Forelimb muscle (tissue), 1 donor: ENCODE measurements around the gene GRIN3A. TPM values are rescaled to one million over a fixed set of nuclear protein-coding genes. Genes with fewer than 3 reads are reported as not detected.
"Not testable (repeated sequence)": the region's sequence is repeated elsewhere in the genome, so short reads cannot be mapped to it uniquely, and the experiment has no call there.

Experiments used
- DNase-seq: peaks from one replicate; pipeline ENCODE4 v3.0.0-alpha.2; 2013; ENCODE audit warnings: low read depth
- polyA plus RNA-seq: library from polyadenylated mRNA; unstranded; fragments of 120-200 nt; gene quantifications from one replicate; pipeline ENCODE4 v1.2.1, GENCODE V29; 2013; ENCODE audit not compliant: insufficient read length

The GRIN3A gene
- polyA plus RNA-seq, 1 donor: 1.2 TPM

DNA sequence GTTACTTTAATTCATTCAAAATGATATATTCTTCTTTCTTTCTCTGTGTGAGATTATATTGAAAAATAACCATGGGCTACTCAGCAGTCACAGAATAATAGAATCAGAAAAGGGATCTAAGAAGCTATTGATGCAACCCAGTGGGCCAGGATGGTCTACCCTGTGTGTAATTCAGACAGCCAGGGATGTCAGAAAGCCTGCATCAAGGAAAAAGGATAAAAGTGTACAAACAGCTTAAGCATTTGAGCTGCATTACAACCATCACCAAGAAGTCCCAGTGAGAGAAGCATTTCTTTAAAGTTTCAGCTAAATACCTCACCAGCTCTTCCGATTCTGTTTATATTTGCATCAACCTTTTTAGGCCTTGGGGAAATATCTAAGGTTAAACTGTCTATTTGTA lies 105.8 kb downstream of the GRIN3A start:
- DNase-seq: no peak

DNA sequence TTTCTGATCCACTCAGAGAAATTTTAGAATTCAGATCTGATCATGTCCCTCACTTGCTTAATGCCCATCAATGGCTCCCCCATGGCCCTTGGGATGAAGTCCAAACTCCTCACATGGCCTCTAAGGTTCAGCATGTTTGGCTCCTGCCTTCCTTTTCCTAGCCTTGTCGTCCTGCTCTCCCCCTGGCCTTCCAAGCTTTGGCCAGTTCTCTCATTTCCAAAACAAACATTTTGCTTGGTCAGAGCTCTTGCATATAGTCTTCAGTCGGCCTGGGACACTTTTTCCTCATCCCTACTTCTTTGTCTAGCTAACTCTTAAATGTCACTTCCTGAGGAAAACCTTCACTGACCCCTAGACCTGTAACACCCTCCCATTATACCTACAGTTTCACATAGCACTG lies 106.6 kb downstream of the GRIN3A start:
- no peak for DNase-seq

DNA sequence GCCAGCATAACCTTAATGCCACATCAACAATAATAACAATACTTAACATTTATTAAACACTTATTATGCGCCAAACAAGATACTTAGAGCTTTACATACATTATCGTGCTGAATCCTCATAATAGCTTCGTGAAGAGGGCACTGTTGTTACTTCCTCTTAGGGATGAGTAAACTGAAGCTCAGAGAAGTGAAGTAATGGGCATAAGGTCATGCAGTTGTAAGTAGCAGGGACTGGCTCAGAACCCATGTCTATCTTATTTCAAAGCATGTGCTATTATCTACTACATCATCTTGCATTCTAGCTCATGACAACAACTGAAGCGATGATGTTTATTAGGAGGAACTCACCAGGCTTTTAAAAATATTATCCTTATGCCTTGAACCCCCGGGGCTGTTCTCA lies 108.8 kb downstream of the GRIN3A start:
- DNase-seq: no peak

DNA sequence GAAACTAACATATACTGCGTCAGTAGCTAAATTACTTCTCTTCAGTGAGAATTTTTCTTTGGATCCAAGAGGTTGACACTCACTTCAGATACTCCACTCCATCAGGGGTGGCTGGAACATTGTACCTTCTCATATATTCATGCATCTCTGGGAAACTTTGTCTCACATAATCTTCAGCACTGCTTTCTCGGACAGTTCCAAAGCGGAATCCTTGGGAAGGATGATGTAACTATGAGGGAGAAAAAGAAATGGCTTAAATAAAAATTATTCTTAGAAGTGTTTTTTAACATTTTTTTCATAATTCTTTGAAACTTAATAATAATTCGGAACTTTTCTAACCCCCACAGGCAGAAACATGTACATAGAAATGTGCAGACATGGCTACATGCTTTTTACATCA lies 110.3 kb downstream of the GRIN3A start:
- peak; percentile 13 for DNase-seq

DNA sequence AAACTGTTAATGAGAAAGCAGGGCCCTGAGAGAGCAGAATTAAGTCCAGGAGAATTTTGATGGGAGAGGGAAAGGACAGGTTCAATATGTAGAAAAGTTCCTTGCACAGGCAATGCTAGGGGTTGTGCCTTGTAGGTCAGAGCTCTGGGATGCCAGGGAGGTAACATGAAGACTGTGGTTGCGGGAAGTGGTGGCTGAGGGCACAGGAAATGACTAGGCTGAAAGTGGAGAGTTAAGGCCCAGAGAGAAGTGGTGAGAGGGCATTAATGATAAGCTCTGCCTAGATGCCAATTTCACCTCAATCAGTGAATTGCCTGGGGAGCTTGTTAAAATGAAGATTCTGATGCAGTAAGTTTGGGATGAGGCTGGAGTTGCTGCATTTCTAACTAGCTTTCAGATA lies 112.2 kb downstream of the GRIN3A start:
- no peak for DNase-seq

DNA sequence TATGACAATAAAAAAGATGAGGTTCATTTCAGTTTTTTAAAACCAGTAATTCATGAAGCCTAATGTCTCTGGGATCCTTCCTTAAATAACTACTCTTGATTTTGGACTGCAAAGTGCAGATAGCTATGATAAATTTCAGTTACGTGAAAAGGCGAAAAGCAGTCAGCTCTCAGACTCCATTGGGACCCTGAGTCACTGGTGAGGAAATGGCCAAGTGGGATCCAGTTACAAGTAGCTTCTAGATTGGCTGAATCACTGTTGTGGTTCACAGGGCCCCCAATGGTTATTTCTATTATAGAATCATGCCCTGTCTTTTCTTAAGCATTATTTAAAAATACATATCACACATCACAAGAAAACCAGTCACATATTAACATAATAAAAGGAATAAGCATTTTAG lies 112.6 kb downstream of the GRIN3A start:
- no peak for DNase-seq

DNA sequence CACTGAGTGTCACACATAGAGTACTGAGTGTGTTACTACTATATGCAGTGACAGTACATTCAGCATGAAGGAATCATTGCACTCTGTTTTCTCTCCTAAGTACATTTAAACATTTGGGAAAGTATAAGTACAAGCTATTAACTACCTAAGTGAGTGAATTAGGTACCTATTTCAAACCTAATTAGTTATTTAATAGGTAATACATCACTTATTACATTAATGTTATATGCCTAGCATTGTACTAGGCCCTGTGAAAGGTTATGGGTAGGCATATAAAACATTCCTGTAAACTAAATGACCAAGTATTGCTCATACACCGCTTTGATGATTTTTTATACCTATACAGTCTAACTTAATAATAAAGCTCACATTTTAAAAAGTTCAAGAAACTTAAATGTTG lies 118.0 kb downstream of the GRIN3A start:
- no peak for DNase-seq

DNA sequence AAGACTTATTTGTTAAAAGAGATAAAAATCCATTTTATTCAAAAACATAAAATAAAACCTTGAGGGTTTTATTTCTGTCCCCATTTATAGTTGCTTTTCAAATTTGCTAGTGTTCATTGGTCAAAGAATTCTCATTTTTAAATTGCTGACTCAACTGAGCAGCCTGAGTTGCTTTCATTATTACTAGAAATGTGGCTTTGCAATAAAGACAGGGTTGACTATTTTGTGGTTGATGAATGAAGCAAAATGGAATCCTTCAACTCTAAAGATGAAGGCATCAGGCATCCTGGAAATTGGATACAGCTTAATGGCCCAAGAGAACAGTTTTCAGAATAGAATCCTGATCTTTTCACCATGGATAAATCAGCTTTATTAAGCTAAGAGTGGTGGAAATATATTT lies 119.7 kb downstream of the GRIN3A start:
- no peak for DNase-seq

DNA sequence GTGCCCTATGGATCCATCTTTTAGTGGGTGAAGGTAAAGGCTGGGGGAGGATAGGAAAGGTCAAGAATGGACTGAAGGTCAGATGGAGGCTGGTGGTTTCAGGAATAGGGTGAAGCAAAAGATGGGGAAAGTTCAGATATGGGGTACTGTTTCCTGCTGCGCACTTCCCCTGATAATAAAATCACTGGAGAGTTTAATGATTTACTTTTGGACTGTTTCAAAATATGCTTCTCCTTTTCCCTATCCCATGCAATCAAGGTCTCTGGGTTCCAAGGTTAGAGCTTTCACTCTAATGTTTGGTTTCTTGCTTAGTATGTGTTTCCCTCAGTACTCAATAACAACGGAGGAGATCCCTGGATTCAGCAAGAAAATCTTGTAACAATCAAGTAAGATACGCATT lies 132.9 kb downstream of the GRIN3A start:
- no peak for DNase-seq

DNA sequence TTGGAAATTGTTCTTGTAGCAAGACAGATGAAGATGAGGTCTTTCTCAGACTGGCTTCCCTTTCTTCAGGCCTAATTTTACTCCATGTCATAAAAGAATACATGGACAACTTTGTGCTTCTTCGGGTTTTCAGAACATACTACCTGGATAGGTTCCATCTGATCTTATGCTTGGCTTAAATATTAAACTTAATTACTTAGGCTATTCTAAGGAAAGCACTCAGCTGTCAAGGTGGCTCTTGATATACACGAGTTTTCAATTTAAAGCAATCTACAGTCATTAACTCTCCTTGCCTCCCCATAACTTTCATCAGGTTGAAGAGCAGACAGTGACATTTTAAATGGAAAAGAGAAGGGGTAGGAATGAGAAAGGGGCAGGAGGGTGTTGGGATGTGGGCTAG lies 134.2 kb downstream of the GRIN3A start:
- DNase-seq: no peak

DNA sequence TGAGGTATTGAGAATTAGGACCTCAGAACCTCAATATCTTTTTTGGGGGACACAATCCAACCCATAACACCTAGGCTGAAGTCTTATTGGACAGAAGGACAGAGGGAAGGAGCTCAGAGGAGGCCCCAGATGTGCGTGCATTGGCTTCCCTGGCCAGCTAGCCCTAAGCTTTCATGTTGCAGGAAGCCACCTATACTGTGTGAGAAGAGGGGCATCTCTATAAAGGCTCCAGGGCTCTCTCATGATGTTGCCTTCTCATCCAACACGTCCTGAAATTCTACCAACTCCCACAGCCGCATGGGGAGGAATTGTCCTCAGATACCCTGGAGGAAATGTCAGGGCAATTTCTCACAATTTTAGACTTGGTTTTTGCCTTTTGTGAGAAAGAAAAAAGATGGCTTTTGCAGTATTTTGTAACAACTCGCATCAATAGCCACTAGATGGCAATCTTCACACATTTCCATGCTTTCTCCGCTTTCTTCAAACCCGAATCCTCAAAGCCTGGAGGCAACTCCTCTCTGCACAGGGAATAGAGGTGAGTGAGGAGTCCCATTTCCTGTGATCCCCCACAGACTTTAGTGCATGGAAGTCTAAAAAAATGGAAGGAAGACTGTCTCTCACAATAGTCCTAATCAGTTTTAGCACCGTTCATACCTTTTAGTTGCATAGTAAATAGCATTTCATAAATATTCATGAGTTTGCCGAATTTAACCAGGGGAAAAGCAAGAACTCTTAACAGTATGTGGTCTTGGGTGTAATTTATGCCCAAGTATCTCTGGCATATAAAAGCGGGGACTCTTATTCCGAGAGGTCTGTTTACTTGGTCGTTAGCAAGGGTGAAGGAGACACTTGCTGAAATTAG lies 136.3 kb downstream of the GRIN3A start:
- peak; percentile 26 for DNase-seq

DNA sequence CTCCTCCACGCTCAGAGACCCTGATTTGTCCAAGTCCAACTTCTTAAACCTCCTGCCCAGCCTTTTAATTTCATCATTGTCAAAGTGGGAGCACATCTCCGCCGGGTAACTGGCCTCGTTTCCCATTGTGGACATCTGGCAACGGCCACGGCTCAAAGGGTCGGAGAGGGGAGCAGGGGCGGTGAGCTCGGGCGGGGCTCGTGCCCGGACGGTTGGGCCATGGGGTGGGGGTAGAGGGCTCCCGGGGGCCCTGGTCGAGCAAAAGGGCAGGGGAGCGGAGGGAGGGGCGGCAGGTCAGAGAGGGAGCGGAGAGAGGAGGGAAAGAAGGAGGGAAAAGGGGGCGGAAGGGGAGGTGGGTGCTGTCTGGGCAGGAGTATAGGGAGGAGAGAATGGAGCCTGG lies 143.7 kb downstream of the GRIN3A start, which contains the start of gene PPP3R2:
Gene PPP3R2 (minus strand): TSS at position 174 of the 400 bp plus-strand sequence. CDS start 48 bp downstream, at position 126.
- no peak for DNase-seq

DNA sequence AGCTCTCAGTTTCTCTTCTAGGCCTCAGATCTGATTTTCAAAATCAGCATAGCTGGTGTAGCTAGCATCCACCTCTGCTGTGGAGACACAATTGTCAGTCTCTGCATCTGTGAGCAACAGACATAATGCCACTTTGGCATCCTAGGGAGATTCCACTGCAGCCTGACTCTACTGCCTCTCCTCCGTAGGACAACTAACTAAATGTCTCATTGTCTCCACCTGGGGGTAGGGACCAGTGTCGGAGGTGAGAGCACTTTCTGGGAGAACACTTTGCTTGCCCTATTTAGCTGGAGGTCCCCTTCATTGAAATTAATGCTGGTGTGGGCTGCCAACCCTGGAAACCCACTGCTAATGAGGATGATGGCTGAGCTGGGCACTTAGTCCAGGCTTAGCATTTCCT lies 145.1 kb downstream of the GRIN3A start:
- no peak for DNase-seq

DNA sequence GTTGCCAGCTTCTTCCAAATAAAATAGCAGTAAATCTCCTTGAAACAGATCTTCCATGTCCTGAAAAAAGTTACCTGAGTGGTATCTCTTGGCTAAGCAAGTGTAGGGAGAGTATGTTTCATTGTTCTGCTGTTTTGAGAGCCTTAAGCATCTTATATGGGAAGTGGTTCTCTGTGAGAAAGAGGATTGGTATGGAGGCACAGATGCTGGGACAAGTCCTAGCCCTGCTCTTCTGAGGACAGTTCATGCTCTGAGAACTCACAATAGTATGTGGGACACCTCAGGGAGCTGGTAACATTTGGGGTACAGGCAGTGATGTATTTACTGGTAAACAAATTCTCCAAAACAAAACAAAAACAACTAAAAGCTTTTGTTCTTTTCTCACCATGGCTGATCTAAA lies 145.7 kb downstream of the GRIN3A start:
- no peak for DNase-seq

DNA sequence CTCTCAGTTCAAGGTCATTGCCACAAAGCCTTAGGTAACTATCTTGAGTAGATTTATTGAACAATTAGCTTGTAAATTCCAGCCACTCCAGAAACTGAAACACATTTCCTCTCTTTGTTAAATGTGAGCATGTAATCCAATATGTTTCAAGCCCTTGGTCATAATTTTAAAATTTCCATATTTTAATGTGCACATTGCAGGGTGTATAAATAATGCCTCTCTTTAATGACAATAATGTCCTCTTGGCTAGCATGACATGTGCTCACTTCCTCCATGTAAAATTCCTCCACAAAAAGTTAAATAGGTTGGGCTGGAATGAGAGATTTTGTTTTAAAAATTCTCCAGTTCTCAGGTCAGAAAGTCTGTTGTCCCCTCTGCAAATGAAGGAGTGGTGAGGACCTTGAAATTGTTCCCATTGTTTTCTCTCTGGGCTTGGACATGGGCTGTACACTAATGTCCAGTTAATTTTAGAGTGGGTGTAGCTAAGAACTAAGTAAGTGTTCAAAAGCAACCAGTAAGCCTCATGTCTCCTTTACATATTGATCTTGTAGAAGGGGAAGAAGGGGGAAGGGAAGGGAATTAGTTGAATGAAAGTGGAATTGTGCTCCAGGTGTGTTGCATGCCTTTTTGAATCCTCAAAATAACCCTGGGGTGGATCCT lies 146.5 kb downstream of the GRIN3A start:
- DNase-seq: no peak

DNA sequence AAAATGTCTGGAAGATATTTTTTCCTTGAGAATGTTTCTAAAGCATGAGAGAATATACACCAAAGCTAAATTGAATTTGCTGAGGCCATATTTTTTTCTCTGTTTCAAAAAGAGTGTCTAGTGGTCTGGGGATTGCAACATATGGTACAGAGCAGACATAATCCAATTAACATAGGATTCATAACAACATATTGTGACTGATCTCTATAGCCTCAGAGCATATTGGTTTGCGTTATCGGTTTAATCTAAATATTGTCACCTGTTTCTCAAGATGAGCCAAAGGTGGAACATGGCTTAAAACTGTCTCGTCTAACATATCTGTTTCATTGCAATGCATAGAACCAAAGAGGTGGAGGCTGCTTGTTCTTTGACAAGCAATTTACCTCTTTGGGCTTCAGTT lies 147.5 kb downstream of the GRIN3A start:
- no peak for DNase-seq

DNA sequence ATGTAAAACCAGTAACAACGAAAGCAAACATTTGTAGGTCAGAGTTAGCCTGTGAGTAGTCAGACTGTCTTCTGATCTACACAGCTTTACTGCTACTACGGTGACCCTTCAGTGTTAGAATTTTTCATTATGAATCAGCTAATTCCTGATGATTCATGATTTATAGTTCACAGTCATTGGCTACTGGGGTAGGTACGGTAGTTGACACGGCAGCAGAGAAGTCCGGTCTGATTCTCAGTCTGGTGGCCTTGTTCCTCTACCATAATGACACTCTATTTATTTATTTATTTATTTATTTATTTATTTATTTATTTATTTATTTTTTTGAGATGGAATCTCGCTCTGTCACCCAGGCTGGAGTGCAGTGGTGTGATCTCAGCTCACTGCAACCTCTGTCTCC lies 148.4 kb downstream of the GRIN3A start:
- DNase-seq: not testable (repeated sequence)

DNA sequence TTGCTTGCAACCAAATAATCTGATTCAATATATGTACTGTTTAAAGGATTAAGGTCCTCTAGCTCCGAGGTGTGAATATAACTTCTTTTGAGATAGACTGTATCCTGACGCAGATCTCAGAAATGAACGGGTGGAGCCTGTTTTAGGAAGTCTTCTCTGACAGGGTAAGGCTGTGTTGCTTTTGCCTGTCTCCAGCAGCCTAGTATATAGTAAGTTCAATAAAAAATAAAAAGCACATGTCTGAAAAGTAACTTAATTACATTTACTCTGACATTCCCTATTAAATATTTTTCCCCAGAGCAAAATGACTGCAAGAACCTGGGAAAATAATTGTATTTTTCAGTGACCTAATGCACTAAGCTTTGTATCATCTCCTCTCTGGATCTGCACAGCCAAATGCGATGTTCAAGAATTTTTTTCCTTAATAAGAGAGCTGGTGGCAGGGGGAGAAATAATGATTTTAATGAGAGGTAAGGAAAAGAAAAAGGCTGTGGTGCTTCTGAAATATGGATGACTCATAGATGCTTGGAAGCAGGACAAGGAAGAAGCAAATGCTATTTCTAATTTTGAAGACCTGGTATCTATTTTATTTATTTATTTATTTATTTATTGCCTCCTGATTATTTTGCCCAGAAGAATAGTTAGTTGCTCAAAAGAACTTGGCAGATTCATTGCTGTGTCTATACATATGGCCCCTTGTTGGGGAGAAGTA lies 151.0 kb downstream of the GRIN3A start:
- no peak for DNase-seq

DNA sequence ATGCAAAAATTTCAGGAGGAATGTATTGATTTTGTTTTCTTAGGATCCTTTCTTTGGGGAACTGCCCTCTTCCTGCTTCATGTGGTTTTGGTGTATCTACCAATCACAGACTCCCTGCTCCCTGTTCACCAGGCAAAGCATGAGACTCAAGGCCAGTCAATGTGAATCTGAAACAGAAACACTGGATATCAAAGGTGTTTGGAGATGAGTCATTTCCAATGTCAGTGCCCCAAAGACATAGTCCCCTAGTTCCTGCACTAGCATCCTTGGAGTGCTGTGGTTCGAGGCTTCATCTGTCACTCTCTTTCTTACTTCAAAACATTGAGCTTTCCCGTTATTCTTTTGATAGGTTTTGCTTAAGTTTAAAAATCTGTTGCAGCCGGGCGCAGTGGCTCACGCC lies 151.8 kb downstream of the GRIN3A start:
- no peak for DNase-seq

DNA sequence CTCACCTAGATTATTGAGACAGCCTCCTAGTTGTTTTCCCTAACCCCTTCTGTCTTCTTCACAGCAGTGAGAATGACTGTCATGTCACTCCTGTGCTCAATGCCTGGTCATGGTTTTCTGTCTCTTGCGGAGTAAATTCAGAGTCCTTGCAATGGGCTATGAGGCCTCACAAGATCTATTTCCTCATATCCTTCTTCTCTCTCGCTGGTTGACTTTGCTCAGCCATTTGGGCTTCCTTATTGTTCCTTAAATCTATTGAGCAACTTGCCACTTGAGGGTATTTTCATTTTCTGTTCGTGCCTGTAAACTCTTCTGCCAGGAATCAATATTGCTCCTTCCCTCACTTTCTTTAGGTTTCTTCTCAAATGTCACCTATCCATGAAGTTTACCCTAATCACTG lies 152.7 kb downstream of the GRIN3A start:
- no peak for DNase-seq

DNA sequence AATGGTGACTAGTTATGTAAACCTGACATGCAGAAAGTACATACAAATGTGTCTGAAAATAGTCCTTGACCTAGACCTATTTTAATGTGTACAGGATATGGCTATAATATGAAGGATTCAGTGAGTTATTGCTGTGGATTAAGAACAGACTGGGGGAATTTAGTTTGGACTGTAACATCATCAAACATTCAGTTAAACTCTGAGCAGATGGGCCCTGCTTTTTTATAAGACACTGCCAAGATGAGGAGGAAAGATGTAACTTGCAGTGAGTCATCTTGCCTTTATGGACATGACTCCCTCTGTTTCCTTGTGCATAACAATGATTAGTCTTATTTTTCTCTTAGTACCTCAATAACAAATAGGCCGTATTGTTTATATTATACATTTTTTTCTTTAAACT lies 155.9 kb downstream of the GRIN3A start:
- no peak for DNase-seq

DNA sequence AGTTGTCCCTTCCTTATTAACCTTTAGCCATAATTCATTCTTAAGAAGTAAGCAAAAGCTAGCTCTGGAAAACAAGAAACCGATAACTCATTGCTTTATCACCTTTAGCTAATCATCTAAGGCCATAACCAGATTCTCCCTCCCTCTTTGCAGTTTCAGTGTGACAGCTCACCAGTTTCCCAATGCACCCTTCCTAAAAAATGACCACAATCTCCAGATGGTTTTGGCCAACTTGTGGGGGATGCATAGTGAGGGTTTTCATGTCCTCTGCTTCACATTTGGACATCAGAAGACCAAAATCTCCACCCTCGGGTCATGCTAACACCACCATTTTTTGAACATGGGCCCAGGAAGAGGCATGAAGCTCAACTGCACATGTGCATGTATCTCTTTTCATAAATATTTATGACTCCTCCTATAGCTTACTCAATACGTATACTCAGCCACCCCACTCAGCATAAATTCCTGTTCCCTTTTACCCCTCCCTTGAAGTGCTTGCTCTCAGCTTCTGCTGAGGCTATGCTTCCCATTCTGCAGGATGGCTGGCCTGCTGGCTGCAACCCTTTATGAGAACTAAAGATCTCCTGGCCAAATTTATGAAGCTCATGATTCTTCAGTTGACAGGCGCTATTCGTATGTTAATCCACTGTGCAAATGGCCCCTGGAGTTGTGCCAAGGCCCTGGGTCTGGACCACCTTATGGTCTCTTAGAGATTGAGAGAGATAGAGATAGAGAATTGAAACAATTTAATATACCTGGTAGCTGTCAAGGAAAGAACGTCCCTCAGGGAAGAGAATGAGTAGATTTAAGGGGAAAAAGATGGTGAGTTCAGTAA lies 158.5 kb downstream of the GRIN3A start:
- DNase-seq: no peak
